NCI-H526 treated with DMSO at 0.1 percent for 48 hours (cell line): ENCODE measurements around the gene CXCL14.
"Not testable (repeated sequence)": the region's sequence is repeated elsewhere in the genome, so short reads cannot be mapped to it uniquely, and the experiment has no call there.

Source experiments
- DNase-seq: peaks from one replicate; lab custom pipeline; 2025; lab: John Stamatoyannopoulos, UW

Gene CXCL14

DNA sequence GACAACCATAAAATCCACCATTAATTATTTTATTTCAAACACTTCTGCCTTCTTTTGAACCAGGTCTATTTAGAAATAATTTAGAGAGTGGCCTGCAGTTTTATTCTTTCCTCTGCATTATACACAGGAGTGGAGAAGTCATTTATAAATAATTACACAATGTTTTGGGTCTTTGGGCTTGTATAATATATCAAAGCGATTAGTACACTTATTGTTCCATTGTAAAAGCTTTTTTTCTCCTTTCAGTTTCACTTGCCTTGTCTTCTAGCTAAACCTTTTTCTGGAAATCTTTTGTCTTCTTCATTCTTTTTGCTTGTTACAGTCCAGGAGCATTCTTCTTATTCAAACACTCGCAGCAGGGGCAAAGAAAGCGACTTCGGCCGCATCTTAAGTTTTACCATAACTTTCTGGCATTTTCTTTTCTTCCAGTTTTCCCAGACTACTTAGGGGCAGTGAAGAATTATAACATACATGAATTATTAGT, 35.7 kb downstream of the CXCL14 start:
- DNase-seq = no peak

DNA sequence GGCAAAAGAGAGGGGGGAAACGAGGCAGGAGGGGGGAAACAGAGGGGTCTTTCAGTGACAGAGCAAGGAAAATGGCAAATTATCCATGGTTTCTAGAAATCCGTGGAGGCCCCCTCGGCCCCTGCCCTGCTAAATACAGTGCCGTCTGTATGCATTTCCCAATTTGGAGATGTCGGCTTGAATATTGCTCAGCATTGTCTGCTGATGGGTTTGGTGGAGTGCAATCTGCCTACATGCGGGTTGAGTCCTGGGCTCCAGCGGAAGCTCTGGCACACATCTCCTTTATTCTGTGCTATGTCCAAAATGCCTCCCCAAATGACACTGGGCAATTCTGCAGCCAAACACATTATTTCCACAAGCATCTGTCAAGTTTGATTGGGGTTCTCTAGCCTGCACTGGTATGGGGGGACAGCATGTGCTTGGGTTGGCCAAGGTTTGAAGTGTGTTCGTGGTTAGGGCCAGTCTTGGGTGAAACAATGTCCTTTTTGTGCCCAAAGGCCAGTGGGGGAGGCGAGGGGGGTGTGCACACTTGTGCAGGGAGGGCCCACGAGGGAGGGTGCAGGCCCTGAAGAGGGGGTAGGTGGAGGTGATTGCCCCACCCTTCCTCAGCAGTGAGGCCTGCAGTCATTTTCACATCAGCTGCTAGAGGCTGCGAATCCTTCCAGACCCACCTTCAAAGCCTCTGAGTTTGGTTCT, 36.8 kb downstream of the CXCL14 start:
- DNase-seq = no peak

DNA sequence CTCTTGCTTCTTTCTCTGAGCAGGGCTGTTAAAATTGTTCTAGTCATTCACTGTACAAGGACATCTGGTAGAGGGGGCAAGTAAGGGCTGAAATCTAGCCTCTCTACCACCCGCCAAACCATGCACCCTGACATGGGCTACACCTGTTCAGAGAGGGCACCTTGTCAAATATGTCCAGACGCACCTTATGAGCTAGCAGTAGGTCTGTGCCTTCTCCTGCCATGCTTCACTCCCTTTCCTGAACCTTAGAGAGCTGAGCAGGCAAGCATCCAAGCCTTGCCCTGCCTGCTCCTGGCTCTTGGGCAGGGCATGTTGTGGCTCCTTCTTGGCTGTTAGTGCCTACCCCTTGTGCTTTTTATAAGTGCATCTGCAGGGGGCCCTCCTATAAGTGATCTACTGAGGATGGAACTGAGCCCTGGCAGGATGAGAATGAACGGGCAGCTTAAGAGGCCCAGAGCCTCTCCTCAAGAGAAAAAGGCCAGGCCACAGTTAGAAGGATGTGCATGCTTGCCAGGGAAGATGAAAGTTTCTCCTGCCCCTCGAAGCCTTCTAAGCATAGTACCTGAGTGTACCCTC, 39.3 kb downstream of the CXCL14 start:
- DNase-seq = no peak

DNA sequence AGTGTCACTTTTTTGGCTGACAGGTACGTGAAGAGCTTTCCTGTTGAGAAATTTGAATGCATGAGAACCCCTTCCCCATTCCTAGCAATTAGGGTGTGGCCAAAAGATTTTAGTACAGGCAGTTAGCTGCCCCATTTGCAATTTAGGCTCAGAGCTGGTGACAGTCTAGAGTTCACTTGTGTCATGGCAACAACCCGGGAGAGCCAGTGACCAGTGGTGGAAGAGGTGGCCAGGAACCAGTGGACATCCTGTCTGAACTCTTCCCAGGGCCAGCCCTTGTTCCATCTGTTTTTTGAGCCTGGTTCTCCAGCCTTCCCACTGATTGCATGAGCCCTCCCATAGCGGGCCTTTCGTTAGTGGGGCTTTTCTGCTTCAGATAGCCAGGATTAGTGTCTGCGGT, 40.5 kb downstream of the CXCL14 start:
- DNase-seq = no peak

DNA sequence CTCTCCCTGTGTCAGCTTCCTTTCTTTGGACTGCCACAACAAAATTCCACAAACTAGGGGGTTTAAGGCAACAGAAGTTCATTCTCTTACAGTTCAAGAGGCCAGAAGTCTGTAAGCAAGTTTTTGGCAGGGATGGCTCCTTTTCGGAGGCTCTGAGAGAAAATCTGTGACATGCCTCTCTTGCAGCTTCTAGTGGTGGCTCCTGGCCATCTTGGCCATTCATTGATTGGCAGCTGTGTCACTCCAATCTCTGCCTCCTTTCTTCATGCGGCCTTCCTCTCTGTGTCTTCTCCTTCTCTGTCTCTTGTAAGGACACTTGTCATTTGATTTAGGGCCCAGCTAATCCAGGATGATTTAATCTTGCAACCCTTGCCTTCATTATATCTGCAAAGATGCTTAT, 41.0 kb downstream of the CXCL14 start:
- no peak for DNase-seq

DNA sequence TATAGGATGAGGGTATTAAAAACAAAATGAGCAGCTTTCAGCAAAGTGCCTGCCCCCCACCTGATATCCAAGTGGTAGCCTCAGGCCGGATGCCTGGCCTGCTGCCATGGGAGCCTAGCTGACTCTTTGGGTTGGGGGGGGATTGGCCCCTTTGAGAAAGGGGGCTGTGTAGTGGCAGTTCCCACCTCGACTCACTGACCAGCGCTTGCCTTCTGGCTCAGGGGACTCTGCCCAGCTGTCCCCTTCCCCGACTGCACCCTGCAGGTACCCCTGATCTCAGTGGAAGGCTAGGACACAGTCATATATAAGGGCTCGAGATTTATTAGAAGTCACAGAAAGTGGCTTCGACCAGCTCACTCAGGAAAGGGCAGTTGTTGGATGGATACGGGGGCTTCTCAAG, 41.5 kb downstream of the CXCL14 start:
- no peak for DNase-seq

DNA sequence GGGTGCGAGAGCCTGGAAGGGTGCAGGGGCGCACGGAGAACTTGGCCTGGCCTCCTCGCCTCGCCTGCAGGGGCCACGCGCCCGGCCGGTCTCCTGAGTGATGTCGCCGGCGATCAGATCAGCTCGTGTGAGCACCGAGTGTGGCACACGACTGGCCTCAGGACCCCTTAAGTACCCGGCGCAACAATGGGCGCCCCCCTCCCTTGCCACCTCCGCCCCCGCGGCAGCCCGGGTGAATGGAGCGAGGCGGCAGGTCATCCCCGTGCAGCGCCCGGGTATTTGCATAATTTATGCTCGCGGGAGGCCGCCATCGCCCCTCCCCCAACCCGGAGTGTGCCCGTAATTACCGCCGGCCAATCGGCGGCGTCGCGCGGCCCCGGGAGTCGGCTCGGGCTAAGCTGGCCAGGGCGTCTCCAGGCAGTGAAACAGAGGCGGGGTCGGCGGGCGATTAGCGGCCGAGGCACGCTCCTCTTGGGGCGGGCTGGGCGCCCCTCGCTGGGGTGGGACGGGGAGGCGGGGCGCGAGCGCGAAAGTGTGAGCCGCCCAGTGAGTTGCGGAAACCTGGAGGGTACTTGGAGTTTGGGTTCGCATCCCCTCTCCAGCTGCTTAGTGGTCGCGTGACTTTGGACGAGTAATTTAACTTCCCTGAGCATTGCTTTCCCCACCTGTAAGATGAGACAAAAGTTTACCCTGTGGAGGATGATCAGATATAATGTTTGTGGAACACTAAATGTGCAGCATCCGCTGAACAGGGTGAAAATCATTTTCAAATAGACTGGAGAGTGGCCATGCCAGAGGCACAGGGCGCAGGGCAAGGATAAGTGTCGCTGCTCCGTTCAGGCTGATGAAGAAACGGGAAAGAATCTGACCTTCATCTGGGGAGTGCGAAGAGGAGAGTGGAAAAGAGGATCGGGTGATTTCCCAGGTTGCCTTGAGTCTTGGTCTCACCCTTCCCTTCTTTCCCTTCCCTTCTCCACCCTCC, 42.7 kb downstream of the CXCL14 start, which contains the start of gene NEUROG1:
TSS of gene NEUROG1 (minus strand) at position 145 of the 982 bp plus-strand sequence. CDS start 274 bp downstream, outside the sequence.
- DNase-seq = peak; percentile 48

DNA sequence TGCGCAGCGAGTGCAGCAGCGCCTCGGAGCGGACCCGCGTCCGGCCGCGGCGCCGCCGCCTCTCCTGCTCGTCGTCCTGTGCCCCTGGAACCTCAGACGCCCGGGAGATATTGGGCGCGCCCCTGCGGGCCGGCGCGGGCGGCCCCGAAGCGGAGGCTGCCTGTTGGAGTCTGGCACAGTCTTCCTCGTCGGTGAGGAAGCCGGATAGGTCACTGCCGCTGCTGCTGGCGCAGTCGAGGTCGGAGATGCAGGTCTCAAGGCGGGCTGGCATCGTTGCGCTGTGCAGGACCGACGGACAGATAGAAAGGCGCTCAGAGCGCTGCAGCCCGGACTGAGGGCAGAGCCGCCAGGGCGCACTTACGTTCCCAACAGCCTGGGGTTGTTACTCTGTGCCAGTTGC, 43.4 kb downstream of the CXCL14 start:
- no peak for DNase-seq

DNA sequence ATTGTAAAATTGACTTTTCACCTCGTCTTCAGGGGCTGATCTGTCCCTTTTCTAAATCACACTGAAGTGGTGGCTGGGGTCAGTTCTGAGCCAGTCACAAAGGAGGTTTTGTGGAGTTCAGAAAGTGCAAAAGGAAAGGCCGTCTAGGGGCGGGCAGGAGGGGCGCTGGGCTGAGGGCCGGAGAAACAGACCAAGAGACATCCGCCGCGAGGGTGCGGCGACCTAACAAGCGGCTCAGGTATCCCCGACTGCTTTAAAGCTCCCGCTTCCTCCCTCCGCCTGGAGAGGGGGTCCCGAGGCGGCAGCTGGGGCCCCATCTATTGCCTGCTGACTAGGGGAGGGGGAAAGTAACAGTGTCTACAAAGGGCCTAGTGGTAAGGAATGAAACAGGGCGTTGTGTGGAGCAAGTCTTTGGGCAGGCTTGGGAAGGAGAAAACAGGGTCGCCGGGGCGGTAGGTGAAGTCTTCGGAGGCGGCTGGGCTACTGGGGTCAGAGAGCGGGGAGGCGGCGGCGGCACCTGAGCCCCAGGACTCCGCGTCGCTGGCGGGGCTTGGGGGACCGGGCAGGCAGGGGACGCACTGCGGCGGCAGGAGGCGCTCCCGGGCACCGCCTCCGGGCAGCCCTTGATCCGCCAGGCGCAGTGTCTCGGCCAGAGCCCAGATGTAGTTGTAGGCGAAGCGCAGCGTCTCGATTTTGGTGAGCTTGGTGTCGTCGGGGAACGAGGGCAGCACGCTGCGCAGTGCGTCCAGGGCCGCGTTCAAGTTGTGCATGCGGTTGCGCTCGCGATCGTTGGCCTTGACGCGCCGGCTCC, 44.0 kb downstream of the CXCL14 start:
- DNase-seq = no peak

DNA sequence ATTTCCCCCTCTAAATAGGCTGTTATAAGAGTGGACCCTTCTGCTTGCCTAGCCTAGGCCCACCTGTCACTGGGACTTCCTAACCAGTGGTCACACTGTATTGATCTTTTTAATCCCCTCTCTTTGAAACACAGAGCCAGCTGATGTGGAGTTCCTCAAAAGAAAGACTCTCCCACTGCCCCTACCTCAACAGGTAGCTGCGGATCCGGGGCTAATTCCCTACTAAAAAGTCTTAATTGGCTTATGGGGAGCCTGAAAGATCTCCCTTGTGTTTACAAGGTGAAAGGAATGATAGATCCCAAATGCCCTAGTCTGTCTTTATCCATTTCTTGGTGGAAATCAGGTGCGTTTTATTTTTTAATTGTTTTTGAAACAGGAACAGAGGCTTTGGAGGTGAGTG, 45.0 kb downstream of the CXCL14 start:
- no peak for DNase-seq

DNA sequence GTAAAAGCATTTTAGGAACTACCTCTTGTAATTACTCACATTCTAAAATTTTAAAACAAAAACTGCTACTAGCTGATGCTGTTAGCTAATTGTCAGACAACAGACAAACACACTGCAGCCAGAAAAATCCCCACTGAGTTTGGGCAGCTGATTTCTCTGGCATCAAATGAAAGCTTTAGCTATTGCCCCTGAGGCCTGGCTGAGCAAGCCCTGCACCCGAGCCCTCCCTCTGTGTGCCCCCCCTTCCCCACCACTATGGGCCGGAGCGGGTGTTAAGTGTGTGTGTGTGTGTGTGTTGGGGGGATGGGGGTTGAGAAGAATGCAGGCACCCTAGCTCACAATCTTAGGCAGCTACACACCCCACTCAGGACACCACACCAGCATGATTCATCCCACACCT, 45.5 kb downstream of the CXCL14 start:
- no peak for DNase-seq

DNA sequence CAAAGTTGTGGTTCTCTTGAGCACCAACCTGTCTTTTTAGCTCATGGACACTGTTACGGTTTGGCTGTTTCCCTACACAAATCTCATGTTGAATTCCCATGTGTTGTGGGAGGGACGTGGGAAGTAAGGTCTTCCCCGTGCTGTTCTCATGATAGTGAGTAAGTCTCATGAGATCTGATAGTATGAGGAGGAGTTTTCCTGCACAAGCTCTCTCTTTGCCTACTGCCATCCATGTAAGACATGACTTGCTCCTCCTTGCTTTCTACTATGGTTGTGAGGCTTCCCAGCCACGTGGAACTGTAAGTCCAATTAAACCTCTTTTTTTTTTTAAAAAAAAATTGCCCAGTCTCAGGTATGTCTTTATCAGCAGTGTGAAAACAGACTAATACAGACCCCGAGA, 49.2 kb downstream of the CXCL14 start:
- not testable (repeated sequence) for DNase-seq

DNA sequence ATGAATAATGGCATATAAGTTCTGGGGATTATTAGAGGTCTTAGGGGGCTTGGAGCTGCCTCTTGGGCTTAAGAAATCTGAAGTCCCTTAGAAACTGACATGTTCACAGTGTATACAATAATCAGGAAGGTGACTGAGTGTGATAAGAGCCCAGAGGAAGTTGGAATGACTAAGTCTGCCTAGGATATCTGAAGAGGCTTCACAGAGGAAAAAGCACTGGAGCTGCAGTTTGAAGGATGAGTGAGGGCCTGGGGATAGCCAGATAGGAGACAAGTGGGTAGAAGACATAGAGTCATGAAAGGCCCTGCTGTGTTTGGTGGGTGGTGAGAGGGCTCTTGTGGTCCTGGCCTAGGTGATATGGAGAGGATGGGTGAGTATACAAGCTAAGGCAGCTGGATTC, 51.9 kb downstream of the CXCL14 start:
- no peak for DNase-seq

DNA sequence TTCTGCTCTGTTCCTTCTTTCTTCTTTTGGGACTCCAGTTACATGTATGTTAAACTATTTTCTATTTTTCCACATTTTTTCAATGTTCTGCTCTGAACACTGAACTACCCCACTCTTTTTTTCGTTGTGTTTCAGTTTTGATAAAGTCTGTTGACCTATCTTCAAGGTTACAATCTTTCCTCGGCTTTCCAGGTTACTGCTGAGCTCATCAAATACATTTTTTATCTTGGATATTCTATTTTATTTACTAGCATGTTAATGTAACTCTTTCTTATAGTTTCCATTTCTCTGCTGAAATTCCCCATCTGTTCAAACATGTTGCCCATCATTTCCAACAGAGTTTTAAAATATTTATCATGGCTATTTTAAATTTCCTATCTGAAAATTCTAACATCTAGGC, 56.8 kb downstream of the CXCL14 start:
- no peak for DNase-seq
